Testis (tissue), 2 donors: ENCODE data around the gene EXOC4.

Experiments
- CTCF ChIP-seq, 3 experiments: fragments of 450-650 bp in 2 of 3; fragments of 200-600 bp in 1 of 3; sonication (generic) in 1 of 3; IDR thresholded peaks; one replicate each; pipeline ENCODE4 v1.5.1; 2016 to 2019; ENCODE audit warnings: antibody characterized with exemption in 3 of 3, mild to moderate bottlenecking in 2 of 3, moderate library complexity in 1 of 3
- POLR2A ChIP-seq: fragments of 450-650 bp; IDR thresholded peaks from one replicate; pipeline ENCODE4 v1.6.1; 2017; ENCODE audit warnings: antibody characterized with exemption, mild to moderate bottlenecking, moderate library complexity

- TF ChIP-seq CTCF (IDR thresholded peaks at IDR 0.05): no peak
- no peak for TF ChIP-seq POLR2A
Measured at GRCh38 chr7:133436014-133436428, 183.1 kb downstream of the EXOC4 start.
